ENCODE results near the gene EXTL1. TPM values are rescaled to one million over a fixed set of nuclear protein-coding genes. Genes with fewer than 3 reads are reported as not detected.
A peak's percentile ranks its signal among the peaks of the same experiment; 100 is the strongest.

The EXTL1 gene
- total and polyA plus RNA-seq, 2 of the 4 experiments (the other 2 are of a cell fraction), result 0.90 to 5.2 TPM

DNA sequence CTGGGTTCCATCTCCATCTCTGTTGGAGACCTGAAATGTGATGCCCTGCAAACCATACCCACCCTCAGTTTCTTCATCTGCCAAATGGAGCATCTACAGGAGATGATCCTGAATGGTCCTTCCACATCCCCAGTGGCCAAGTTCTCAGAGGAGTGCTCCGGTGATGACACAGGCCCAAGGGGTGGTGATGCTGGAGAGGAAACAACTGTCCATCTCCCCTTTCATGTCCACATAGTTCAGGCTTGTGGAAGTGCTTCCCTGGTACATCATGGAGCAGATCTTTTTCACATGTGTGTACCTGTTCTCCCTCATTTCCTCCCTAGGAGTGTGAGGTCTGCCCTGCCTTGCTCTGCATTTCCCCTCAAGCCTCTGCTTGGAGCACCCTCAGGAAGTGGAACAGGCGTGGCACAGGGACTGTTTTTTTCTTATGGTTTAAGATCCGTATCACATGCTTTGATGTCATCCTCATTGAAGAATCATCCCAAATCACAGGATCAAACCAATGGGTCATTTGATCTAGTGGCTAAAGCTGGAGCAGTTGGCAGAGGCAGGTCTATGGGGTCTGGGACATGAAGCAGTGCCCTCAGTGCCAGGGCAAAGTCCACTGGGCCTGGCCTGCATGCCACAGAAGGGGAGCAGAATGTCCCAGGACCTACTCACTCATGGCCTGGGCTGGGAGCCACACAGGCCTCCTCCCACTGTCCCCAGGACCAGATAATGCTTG is 54.0 kb downstream of the EXTL1 start:
- Histone ChIP-seq H2AK9ac (replicated peaks; ENCODE audit: low read depth, low read length, poor library complexity) (no peak overlapping the region), H3K56ac (ENCODE audit: extremely low read depth, insufficient read depth, low read length) (no peak overlapping the region), H3K9ac (ENCODE audit: low read depth, low read length) (no peak overlapping the region), H3K79me1 (ENCODE audit: low read depth in 1 of 2, low read length in 2 of 2) (no peaks in the 10 kb centered on the region), H2BK20ac (ENCODE audit: low read depth, low read length) (no peak overlapping the region), H3K14ac (replicated peaks; ENCODE audit: low read depth, low read length) (no peak overlapping the region), H3K27ac (ENCODE audit: insufficient read depth, low read length) (no peak overlapping the region), H2BK15ac (ENCODE audit: low read depth, low read length) (no peak overlapping the region), H3K4ac (ENCODE audit: low read depth, low read length) (no peak overlapping the region), H3K27me3 (ENCODE audit: control insufficient read depth, insufficient read depth, low read length) (peaks cover 54% of the 10 kb centered on the region), H2AK5ac (ENCODE audit: low read depth, low read length) (no peak overlapping the region), H4K91ac (ENCODE audit: insufficient read depth, low read depth, low read length) (no peak overlapping the region), H3K4me3 (ENCODE audit: insufficient read depth, low read depth, low read length) (no peak overlapping the region), H2BK5ac (ENCODE audit: low read depth, low read length, poor library complexity, severe bottlenecking) (no peak overlapping the region), H3K4me1 (ENCODE audit: control insufficient read depth, insufficient read depth, low read length) (no peaks in the 10 kb centered on the region), H2BK120ac (ENCODE audit: low read depth, low read length) (no peak overlapping the region), H3K4me2 (ENCODE audit: low read depth, low read length) (no peak overlapping the region), H3K23ac (ENCODE audit: low read depth, low read length) (no peak overlapping the region), H4K20me1 (ENCODE audit: insufficient read depth, low read length) (no peaks in the 10 kb centered on the region), H3K36me3 (ENCODE audit: control insufficient read depth, insufficient read depth, low read length) (no peaks in the 10 kb centered on the region), H4K8ac (ENCODE audit: low read depth in 2 of 2, low read length in 2 of 2) (no peak overlapping the region), H3K9me3 (ENCODE audit: control insufficient read depth, insufficient read depth, low read length) (peaks cover 2% of the 10 kb centered on the region; the same call in 1 of the 2 replicates), H4K5ac (ENCODE audit: low read depth, low read length) (no peak overlapping the region), H2AFZ (replicated peaks; ENCODE audit: low read length, poor library complexity) (peak overlapping the region; percentile 14), H3K9me1 (ENCODE audit: insufficient read depth, low read length) (no peaks in the 10 kb centered on the region), H3K18ac (ENCODE audit: low read depth, low read length) (no peak overlapping the region)
- dilution Hi-C loops (cut with HindIII; ENCODE audit: low sequenced_read_pairs, unreplicated experiment), result no loop called here
- intact Hi-C loops (cut with micrococcal nuclease), result no loop called here
- CTCF ChIA-PET, result no interaction called here
- no TSS peak for BruUV-seq (replicated peaks)
- in situ Hi-C loops (cut with MboI; ENCODE audit: low sequenced_read_pairs), result no loop called here
- POLR2A ChIA-PET (ENCODE audit: unreplicated experiment), result no interaction called here
- DNase-seq, result no peak
- no CpG with 5 or more reads among the region's 3 CpGs for WGBS, 2 experiments (ENCODE audit: extremely low coverage in 2 of 2, insufficient read length in 1 of 2)
- TF ChIP-seq, protein P1, sequence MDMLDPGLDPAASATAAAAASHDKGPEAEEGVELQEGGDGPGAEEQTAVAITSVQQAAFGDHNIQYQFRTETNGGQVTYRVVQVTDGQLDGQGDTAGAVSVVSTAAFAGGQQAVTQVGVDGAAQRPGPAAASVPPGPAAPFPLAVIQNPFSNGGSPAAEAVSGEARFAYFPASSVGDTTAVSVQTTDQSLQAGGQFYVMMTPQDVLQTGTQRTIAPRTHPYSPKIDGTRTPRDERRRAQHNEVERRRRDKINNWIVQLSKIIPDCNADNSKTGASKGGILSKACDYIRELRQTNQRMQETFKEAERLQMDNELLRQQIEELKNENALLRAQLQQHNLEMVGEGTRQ (IDR thresholded peaks at IDR 0.05; ENCODE audit: low read depth, low read length), result no peak
- no peak for TF ChIP-seq POLR2A (IDR thresholded peaks at IDR 0.05; ENCODE audit: low read depth, low read length)
- TF ChIP-seq ELK1 (IDR thresholded peaks at IDR 0.05; ENCODE audit: borderline replicate concordance, low read depth, low read length), result no peak
- no peak for TF ChIP-seq NFE2L2 (IDR thresholded peaks at IDR 0.05; ENCODE audit: low read depth, low read length)
- no peak for TF ChIP-seq RCOR1 (IDR thresholded peaks at IDR 0.05; ENCODE audit: insufficient replicate concordance, low read length)
- TF ChIP-seq RAD21 (IDR thresholded peaks at IDR 0.05; ENCODE audit: low read length), result no peak
- no peak for TF ChIP-seq MAFK (IDR thresholded peaks at IDR 0.05; ENCODE audit: low read depth, low read length)
- TF ChIP-seq, protein P2, sequence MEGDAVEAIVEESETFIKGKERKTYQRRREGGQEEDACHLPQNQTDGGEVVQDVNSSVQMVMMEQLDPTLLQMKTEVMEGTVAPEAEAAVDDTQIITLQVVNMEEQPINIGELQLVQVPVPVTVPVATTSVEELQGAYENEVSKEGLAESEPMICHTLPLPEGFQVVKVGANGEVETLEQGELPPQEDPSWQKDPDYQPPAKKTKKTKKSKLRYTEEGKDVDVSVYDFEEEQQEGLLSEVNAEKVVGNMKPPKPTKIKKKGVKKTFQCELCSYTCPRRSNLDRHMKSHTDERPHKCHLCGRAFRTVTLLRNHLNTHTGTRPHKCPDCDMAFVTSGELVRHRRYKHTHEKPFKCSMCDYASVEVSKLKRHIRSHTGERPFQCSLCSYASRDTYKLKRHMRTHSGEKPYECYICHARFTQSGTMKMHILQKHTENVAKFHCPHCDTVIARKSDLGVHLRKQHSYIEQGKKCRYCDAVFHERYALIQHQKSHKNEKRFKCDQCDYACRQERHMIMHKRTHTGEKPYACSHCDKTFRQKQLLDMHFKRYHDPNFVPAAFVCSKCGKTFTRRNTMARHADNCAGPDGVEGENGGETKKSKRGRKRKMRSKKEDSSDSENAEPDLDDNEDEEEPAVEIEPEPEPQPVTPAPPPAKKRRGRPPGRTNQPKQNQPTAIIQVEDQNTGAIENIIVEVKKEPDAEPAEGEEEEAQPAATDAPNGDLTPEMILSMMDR (conservative IDR thresholded peaks at IDR 0.05; ENCODE audit: low read depth, low read length), result no peak
- no peak for TF ChIP-seq BHLHE40 (IDR thresholded peaks at IDR 0.05; ENCODE audit: low read depth, low read length)
- TF ChIP-seq CEBPB (IDR thresholded peaks at IDR 0.05; ENCODE audit: low read depth, low read length), result no peak
- no peak for TF ChIP-seq MAZ (IDR thresholded peaks at IDR 0.05; ENCODE audit: borderline replicate concordance, low read depth, low read length)
- no peak for TF ChIP-seq FOS (IDR thresholded peaks at IDR 0.05; ENCODE audit: low read depth, low read length)
- no peak for TF ChIP-seq RFX5 (IDR thresholded peaks at IDR 0.05; ENCODE audit: low read depth, low read length)
- TF ChIP-seq SMC3 (IDR thresholded peaks at IDR 0.05; ENCODE audit: low read depth, low read length), result no peak
- TF ChIP-seq CHD1 (IDR thresholded peaks at IDR 0.05; ENCODE audit: low read depth, low read length), result no peak
- TF ChIP-seq MXI1 (IDR thresholded peaks at IDR 0.05; ENCODE audit: borderline replicate concordance, low read depth, low read length), result no peak
- ATAC-seq (ENCODE audit: low read depth), result no peak

Data from IMR-90 (cell line).